ENCODE data around the gene LCN15.
A peak's percentile ranks its signal among the peaks of the same experiment; 100 is the strongest.
"Not testable (repeated sequence)": the region's sequence is repeated elsewhere in the genome, so short reads cannot be mapped to it uniquely, and the experiment has no call there.

LCN15 gene

DNA sequence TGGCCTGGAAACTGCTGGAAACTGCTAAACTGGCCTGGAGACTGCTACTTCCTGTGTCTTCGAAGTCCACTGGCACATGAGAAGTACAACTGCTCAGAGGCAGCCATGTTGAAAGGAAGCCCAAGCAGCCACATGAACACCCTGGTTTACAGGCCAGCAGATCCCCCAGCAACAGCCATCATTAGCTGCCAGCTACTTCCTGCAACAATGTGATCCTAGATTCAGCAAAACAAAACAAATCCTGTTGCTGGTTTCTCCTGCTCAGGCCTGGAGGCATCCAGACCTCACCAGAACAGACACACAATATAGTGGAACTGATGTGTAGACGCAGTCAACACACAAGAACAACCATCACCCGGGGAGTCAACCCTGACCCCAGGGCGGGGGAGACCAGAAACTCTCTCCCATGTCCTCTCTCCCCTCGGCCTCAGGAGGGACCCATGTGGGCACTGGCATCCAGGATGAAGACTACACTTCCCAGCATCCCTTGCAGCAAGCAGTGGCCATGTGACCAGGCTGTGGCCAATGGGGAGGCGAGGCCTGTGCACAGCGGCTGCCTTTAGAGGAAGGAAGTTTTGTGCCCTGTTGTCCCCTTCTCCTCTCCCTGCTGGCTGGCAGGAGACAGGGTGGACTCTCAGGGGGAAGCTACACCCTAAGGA, 9.2 kb upstream of the LCN15 start:
- DNase-seq, result no peak

DNA sequence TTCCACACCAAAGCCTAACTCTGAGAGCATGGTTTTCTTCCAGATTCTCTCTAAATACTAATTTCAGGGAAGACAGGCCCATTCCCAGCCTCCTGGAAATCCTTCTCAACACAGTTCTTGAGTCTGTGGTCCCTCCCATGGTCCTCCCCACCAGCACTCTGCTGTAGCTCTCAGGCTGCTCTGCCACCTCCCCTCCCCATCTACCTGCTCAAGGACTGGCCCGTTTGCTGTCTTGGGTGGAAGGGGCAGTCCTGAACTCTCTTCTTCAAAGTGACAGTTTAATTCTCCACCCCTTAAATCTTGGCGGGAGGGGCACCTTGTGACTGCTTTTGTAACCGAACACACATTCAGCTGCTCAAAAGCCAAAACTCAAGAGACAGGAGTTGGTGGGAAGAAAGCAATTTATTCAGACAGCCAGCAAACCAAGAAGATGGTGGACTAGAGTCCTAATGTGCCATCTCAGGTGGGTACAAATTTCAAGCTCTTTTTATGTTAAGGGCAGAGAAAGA, 7.6 kb upstream of the LCN15 start:
- DNase-seq, result no peak

DNA sequence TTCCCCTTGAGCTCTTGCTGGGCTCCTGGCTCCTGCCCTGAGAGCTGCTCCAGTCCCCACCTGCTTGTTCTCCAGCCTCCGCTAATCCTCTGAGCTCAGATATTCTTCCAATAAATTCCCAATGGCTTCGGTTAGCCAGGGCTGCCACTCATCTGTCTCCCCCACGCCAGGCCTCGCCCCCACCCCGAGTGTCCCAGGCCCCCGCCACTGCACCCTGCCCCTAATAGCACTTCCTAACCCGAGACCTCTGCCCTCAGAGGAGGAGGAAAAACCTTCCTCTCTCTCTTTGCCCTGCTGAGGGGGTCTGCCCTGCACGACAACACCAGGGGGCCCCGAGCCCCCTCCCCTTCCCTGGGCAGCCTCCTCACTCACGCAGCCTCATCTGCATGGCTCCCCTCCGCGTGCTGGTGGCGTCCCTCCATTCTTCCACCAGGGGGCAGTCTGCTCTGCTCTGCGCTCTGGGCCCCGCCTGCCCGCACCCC, 5.4 kb upstream of the LCN15 start:
- peak; percentile 61 for DNase-seq

DNA sequence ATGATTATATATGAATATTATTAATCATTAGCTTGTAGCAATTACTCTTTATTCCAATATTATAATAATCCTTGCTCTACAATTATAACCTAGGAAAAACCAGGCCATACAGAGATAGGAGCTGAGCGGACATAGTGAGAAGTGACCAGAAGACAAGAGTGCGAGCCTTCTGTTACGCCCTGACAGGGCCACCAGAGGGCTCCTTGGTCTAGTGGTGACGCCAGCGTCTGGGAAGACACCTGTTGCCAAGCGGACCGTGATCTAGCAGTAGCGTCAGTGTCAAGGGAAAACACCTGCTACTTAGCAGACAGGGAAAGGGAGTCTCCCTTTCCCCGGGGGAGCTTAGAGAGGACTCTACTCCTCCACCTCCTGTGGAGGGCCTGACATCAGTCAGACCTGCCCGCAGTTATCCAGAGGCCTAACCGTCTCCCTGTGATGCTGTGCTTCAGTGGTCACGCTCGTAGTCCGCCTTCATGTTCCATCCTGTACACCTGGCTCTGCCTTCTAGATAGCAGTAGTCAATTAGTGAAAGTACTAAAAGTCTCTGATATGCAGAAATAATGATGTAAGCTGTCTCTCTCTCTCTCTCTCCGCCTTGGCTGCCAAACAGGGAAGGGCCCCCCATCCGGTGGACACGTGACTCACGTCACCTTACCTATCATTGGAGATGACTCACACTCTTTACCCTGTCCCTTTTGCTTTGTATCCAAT, 2.2 kb upstream of the LCN15 start:
- peak; percentile 65 for DNase-seq

DNA sequence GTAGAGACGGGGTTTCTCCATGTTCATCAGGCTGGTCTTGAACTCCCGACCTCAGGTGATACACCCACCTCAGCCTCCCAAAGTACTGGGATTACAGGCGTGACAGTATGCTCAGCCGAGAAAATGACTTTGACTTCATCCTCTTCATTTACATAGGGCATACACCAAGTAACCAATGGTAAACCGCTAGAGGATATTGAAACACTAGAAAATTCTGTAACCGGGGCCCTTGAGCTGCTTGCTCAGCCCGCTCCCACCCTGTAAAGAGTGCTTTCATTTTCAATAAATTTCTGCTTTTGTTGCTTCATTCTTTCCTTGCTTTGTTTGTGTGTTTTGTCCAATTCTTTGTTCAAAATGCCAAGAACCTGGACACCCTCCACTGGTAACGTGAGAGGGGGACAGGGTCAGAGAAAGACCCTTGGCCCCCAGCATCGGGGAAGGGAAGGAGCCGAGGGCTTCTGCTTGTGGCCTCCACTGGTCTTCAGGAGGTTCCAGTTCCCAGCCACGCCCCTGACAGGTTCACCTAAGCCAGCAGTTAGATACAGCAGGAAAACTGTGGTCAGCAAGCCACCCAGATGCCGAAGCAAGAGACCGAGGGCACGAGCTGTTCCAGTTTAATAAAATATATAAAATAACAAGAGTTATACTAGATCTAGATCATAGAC, 1.6 kb upstream of the LCN15 start:
- DNase-seq, result not testable (repeated sequence)

DNA sequence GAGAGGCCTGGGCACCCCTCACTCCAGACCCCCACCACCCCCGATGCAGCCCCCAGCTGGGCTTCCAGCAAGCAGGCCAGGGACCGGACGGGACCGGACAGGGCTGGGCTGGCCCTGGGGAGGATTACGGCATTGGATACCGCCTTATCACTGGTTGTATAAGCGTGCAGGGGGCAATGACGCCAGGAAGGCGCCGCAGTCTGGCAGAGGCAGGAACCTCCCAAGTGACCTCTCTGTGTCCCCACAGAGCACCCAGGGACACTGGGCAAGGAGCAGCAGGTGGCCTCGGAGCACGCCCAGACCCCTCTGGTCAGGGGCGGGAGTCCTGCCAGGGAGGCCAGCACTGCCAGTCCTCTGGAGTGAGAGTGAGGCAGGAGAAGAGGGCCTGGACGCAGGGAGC, 723 bp upstream of the LCN15 start:
- DNase-seq, result no peak

DNA sequence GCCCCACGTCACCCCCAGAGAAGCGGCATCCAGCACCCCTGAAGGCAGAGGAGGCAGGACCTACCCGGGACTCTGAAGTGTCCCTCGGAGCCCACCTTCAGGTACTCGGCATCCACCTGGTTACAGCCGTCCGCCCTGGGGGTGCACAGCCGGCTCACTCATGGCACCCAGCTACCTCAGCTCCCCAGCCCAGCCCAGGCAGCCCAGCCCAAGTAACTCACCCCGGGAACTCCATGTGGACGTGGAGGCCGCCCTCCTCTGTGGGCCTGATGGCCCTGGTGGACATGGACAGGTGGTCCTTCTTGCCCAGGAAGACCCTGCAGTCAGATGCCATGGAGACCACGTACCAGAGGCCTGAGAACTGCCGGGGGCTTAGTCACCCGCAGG, 676 bp downstream of the LCN15 start:
- no peak for DNase-seq

DNA sequence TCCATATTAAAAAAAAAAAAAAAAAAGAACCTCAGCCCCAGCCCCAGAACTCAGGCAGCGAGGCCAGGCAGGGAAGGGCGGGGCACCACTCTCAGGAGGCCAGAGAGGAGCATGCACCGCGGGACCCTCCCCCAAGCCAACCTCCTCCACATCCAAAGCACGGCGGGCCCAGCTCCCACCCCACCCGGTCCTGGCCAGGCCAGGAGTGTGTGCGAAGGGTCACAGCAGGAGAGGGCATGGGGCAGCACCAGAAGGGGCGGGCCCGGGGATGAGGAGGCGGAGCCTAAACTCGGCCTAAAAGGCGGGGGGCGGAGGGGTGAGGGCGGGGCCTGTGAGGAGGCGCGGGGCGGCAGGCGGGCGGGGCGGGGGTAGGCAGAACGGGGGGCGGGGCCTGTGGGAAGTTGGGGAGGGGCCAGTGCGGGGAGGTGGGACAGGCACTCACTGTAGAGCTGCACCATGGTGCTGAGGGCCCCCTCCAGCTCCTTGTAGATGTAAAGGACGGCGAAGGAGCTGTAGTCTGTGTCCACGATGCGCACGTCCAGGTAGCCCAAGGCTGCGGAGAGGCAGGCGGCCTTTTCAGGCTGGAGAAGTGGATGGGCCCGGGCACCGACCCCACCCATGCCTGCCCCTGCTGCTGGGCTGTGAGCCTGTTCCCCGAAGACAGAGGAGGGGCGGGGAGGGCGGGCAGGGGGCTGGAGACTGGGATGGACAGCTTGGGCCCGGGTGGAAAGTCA, 1.2 kb downstream of the LCN15 start:
- peak; percentile 52 for DNase-seq

DNA sequence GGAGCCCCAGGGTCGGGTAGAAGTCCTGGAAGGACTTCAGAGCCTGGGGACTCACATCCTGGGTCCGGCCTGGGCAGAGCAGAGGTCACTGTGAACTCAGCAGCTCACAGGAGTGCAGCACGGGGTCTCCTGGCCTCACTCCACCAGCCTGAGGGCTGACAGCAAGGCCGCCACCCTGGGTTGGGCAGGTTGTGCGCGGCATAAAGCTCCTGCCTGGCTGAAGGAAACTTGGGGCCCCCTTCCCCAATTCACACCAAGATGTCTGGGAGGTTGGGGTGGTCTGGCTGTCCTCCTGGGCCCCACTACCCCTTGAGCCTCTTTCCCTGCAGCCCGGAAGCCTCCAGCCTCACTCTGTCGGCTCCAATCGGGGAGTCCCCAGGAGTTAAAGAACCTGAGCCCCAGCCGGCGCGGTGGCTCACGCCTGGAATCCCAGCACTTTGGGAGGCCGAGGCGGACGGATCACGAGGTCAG, 2.1 kb downstream of the LCN15 start:
- DNase-seq, result no peak

DNA sequence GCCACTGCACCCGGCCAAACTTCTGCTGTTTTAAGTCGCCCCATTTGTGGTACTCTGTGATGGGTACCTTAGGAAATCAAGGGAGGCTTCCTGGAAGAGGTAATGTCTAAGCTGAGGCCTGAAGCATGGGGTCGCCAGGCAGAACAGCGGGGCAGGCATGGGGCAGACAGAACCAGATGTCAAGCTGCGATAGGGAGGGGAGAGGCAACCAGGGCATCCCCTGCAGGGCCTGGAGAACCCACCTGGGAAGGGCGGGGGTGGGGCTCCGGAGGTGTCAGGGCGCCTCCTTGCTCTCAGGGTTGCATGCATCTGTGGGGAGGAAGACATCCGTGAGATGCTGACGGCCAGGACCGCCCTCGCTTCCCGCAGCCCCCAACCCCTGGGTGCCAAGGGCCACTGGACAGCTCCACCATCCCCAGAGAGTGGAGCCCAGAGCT, 2.8 kb downstream of the LCN15 start:
- DNase-seq, result no peak

DNA sequence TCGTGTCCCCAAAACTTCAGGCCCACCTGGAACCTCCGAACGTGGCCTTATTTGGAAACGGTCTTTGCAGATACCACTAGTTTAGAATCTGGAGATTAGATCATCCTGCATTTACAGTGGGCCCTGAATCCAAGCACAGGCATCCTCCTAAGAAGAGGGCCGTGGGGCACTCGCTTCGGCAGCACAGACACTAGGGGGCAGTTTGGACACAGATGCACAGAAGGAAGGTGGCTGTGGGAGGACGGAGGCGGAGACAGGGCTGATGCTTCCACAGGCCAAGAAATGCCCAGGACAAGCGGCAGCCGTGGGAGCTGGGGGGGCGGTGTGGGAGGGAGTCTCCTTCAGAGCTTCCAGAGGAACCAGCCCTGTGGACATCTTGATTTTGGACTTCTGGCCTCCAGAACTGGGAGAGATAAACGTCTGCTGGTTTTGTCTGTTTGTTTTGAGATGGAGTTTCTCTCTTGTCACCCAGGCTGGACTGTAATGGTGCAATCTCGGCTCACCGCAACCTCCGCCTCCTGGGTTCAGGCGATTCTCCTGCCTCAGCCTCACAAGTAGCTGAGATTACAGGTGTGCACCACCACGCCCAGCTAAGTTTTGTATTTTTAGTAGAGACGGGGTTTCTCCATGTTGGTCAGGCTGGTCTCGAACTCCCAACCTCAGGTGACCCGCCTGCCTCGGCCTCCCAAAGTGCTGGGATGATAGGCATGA, 3.3 kb downstream of the LCN15 start:
- not testable (repeated sequence) for DNase-seq

DNA sequence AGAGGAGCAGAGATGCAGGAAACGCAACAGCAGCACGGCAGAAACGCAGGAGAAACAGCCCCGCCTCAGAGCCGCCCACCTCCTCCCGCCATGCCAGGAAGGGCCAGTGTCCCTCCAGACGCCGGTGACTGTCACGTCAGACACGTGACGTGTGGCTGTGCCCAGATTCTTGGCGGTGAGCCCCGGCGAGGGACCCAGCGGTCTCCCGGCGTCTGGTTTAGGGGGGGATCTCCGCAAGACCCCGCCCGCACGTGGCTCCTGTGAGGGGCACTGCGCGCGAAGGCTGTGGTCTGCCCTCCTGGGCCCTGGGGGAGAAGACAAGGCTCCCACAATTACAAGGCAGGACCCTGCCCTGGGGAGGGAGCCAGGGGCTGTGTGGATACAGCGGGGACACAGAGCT, 3.9 kb downstream of the LCN15 start:
- DNase-seq, result no peak

DNA sequence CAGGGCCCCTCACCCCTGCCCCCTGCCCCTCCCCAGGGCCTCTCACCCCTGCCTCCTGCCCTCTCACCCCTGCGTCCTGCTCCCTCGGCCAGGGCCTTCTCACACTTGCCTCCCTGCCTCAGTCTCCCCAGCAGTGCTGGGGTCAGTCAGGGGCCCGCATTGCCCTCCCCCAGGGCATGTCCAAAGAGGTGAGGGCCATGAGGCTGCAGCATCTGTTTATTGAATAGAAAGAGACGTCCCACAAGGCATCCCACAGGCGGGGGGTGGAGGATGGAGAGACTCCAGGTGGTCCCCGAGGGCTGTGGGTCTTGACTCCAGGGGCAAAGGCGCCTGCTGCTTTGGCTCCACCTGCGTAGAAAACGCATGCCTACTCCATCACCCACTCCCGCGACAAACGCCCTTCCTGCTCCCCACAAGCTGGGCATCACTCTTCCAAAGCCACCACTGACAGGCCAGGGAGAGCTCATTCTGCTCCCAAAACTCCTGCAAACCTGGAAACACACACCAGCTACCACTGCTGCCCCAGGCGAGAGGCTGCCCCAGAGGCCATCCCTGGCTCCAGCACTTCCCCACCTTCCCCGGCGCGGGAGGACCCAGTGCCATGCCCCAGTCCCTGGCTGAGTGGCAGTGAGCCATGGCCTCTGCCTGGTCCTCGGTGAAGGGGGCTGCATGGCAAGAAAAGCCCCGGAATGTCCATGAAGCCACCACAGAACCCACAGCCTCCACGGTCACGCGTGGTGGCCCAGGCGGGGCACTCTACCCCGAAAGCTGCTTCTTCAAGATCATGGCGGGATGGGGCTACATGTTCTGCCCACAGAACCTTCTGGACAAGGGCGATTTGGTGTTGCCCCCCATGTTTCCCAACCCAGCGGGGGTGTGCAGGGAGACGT, 4.6 kb downstream of the LCN15 start:
- DNase-seq, result no peak

DNA sequence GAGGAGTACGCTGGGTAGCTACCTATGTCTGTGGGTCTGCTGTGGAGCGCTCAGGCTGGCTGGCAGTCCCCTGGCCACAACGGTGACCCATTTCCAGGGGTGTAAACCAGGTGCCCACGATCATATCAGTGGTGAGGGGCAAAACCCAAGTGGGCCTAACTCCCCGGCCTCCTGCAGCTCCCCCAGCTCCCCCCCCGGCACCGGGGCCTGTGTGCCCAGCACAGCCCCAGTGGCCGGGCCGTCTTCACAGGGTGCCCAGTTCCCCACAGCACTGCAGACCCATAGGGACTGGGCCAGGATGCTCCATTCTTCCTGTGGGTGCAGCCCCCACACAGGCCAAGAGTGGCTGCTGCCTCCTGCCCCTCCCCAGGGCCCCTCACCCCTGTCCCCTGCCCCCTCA, 5.3 kb downstream of the LCN15 start:
- no peak for DNase-seq

DNA sequence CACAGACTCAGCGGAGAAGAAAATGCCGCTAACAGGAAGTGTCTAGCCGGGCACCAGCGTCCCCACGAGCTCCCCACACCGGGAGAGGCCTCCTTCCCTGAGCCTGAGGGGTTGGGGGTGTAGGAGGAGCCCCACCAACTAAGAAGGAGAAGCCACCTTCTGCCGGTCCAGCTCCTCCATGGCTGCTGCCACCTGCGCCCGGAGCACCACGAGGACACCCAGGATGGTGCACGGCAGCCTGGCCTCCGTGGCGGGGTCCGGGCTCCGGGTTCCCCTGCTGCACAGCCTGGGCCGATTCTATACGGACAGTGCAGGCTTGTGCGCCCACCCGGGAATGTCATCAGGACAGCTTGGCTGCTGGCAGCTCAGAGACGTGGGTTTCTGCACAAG, 6.6 kb downstream of the LCN15 start:
- no peak for DNase-seq

DNA sequence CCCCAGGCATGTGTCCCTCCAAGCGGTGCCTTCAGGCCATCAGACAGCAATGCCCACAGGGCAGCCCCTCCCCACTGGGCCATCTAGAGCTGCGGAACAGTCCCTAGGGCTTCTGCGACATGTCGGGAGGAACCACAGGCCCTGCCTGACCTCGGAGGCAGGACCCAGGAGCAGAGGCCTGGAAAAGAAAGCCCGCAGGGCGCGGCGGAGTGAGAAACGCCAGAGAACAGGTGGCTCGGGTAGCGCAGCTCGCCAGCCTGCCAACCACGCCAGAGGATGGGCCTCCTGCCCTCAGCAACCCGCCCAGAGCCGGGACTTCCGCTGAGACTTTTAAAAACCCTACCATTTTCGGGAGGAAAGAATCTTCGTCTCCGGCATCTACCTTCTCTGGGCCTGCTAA, 7.0 kb downstream of the LCN15 start:
- DNase-seq, result no peak

DNA sequence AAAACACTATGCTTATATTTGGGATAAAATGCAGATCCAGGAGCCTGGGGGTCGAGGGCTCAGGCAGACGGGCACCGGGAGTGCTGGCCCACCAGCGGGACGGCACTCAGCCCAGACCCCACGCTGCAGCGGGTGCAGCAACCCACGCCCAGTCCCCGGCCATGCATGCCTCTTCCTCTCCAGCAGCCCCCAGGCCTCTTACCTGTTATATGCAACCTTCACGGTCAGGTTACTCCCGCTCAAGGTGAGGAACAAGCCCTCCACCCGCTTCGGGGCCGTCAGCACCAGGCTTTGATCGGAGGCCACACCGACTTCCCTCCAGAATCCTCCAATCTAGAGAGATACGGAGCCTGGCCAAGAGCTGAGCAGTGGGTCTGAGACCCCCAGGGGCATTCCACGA, 7.5 kb downstream of the LCN15 start:
- DNase-seq, result no peak

DNA sequence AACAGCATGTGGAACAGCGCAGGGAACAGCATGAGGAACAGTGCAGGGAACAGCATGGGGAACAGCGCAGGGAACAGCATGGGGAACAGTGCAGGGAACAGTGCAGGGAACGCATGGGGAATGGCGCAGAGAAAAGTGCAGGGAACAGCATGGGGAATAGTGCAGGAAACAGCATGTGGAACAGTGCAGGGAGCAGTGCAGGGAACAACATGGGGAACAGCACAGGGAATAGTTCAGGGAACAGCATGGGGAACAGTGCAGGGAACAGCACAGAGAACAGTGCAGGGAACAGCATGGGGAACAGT, 8.2 kb downstream of the LCN15 start:
- DNase-seq, result no peak

DNA sequence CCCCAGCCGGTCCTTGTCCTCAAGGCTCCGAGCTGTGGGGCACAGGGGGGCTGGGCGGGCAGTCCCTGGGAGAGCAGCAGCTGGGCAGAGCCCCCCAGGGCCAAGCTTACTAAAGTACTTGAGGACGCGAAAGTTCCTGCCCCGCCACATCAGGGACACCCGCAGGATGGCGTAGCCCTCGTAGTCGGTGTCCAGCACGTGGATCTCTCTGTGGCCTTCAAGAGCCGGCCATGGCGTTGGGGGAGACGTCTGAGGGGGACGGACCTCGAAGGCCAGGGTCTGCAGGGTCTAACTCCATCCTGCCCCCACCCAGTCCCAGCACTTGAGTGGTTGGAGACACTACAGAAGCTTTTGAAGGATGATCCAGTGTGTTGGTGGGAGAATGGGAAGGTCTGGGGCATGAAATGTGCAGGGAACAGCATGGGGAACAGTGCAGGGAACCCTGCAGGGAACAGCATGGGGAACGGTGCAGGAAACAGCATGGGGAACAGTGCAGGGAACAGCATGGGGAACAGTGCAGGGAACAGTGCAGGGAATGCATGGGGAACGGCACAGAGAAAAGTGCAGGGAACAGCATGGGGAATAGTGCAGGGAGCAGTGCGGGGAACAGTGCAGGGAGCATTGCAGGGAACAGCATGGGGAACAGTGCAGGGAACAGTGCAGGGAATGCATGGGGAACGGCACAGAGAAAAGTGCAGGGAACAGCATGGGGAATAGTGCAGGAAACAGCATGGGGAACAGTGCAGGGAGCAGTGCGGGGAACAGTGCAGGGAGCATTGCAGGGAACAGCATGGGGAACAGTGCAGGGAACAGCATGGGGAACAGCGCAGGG, 8.8 kb downstream of the LCN15 start:
- not testable (repeated sequence) for DNase-seq

DNA sequence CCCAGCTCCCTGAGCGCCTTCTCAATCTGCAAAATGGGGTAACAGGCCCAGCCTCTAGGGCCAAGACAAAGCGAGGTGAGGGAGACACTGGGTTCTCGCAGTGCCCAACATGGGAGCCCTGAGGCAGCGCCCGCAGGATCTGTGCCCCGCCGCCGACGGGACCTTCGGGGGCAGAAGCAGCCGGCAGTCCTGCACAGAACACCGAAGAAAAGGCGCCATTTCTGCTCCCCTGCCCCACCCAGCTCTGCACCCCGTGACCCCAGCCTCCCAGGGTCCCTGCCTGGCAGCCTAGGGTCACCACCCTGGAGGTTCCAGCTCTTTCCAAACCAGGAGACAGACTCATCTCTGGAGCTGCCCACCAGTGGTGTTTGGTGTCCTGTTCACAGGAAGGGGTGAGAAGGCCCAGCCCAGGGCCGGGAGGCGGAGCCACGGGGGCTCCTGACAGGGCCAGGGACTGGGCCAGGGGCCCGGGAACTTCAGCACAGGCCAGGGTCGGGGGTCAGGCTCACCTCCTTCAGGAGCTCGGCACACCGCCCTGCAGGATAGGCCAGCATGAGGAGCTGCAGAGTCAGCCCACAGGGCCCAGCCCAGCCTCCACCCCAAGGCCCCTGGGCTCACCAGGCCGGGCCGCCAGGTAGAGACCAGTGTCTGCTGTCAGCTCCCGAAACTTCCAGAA, 9.6 kb downstream of the LCN15 start:
- DNase-seq, result no peak
